H9 (cell line): ENCODE data around the gene CPO. TPM values are rescaled to one million over a fixed set of nuclear protein-coding genes. Genes with fewer than 3 reads are reported as not detected.

Experiments used
- DNase-seq: peaks from one replicate; pipeline ENCODE4 v3.0.0-alpha.2; 2017
- H2AFZ ChIP-seq: one replicate; pipeline ENCODE4 v1.6.1; 2013; ENCODE audit warnings: mild to moderate bottlenecking, low read length, control low read depth, moderate library complexity
- H2AK5ac ChIP-seq: 2 replicates; pipeline ENCODE4 v1.6.1; 2013; ENCODE audit warnings: low read length, control low read depth, mixed read lengths; ENCODE audit not compliant: insufficient read length
- H2BK120ac ChIP-seq: one replicate; pipeline ENCODE4 v1.6.1; 2013; ENCODE audit warnings: low read depth, mild to moderate bottlenecking, low read length, control low read depth, inconsistent platforms; ENCODE audit not compliant: poor library complexity, severe bottlenecking
- H2BK12ac ChIP-seq: 2 replicates; pipeline ENCODE4 v1.6.1; 2013; ENCODE audit warnings: low read length, control low read depth, mixed read lengths, low read depth; ENCODE audit not compliant: insufficient read length
- H2BK15ac ChIP-seq: 2 replicates; pipeline ENCODE4 v1.6.1; 2013; ENCODE audit warnings: low read depth, low read length, control low read depth
- H2BK20ac ChIP-seq: one replicate; pipeline ENCODE4 v1.6.1; 2013; ENCODE audit warnings: low read depth, mild to moderate bottlenecking, low read length, control low read depth, inconsistent platforms; ENCODE audit not compliant: poor library complexity, severe bottlenecking
- H2BK5ac ChIP-seq: 2 replicates; pipeline ENCODE4 v1.6.1; 2013; ENCODE audit warnings: low read length, control low read depth, mixed read lengths; ENCODE audit not compliant: insufficient read length
- H3K14ac ChIP-seq: 2 replicates; pipeline ENCODE4 v1.6.1; 2013; ENCODE audit warnings: low read length, control low read depth; ENCODE audit not compliant: insufficient read depth
- H3K18ac ChIP-seq: 2 replicates; pipeline ENCODE4 v1.6.1; 2013; ENCODE audit warnings: low read depth, mild to moderate bottlenecking, mixed read lengths, low read length, control low read depth; ENCODE audit not compliant: insufficient read length
- H3K23ac ChIP-seq: 2 replicates; pipeline ENCODE4 v1.6.1; 2013; ENCODE audit warnings: low read length, control low read depth, mixed read lengths, low read depth; ENCODE audit not compliant: insufficient read length
- H3K23me2 ChIP-seq: 2 replicates; pipeline ENCODE4 v1.6.1; 2013; ENCODE audit warnings: low read depth, mild to moderate bottlenecking, mixed read lengths, low read length, control low read depth; ENCODE audit not compliant: insufficient read length, poor library complexity, severe bottlenecking
- H3K27ac ChIP-seq: 2 replicates; pipeline ENCODE4 v1.5.1; 2013; ENCODE audit warnings: low read length, control low read depth, mixed read lengths, low read depth; ENCODE audit not compliant: insufficient read length
- H3K27me3 ChIP-seq: 2 replicates; pipeline ENCODE4 v1.6.1; 2013; ENCODE audit warnings: low read length, control low read depth, inconsistent platforms; ENCODE audit not compliant: insufficient read depth
- H3K4ac ChIP-seq: 2 replicates; pipeline ENCODE4 v1.6.1; 2013; ENCODE audit warnings: low read depth, mild to moderate bottlenecking, control low read depth, inconsistent platforms, low read length, moderate library complexity
- H3K4me1 ChIP-seq: 2 replicates; pipeline ENCODE4 v1.6.1; 2013; ENCODE audit warnings: low read length, control low read depth, inconsistent platforms; ENCODE audit not compliant: insufficient read depth
- H3K4me2 ChIP-seq: 2 replicates; pipeline ENCODE4 v1.6.1; 2013; ENCODE audit warnings: low read length, control low read depth, mixed read lengths; ENCODE audit not compliant: insufficient read length, insufficient read depth
- H3K56ac ChIP-seq: 2 replicates; pipeline ENCODE4 v1.6.1; 2013; ENCODE audit warnings: low read depth, mild to moderate bottlenecking, mixed read lengths, low read length, control low read depth; ENCODE audit not compliant: insufficient read length
- H3K79me1 ChIP-seq: 2 replicates; pipeline ENCODE4 v1.6.1; 2013; ENCODE audit warnings: low read depth, mild to moderate bottlenecking, moderate library complexity, low read length, control low read depth, inconsistent platforms; ENCODE audit not compliant: insufficient read depth, poor library complexity, severe bottlenecking
- H3K79me2 ChIP-seq: 2 replicates; pipeline ENCODE4 v1.6.1; 2013; ENCODE audit warnings: low read length, control low read depth, inconsistent platforms; ENCODE audit not compliant: insufficient read depth
- H3K9ac ChIP-seq: 2 replicates; pipeline ENCODE4 v1.6.1; 2013; ENCODE audit warnings: low read length, control low read depth, mixed read lengths; ENCODE audit not compliant: insufficient read length; ENCODE audit errors: extremely low read depth
- H3K9me3 ChIP-seq: one replicate; pipeline ENCODE4 v1.6.1; 2013; ENCODE audit warnings: low read depth, low read length, inconsistent platforms; ENCODE audit not compliant: control insufficient read depth
- H3T11ph ChIP-seq: one replicate; pipeline ENCODE4 v1.6.1; 2013; ENCODE audit warnings: mild to moderate bottlenecking, low read length, control low read depth, inconsistent platforms
- H4K20me1 ChIP-seq: one replicate; pipeline ENCODE4 v1.6.1; 2013; ENCODE audit not compliant: control insufficient read depth, insufficient read length, insufficient read depth
- H4K5ac ChIP-seq: 2 replicates; pipeline ENCODE4 v1.6.1; 2013; ENCODE audit warnings: low read depth, mild to moderate bottlenecking, mixed read lengths, low read length, control low read depth; ENCODE audit not compliant: insufficient read length
- H4K8ac ChIP-seq: replicated peaks from 2 replicates; pipeline ENCODE4 v1.6.1; 2013; ENCODE audit warnings: low read length, control low read depth, mixed read lengths, low read depth; ENCODE audit not compliant: insufficient read length
- H4K91ac ChIP-seq: 2 replicates; pipeline ENCODE4 v1.6.1; 2013; ENCODE audit warnings: low read depth, mild to moderate bottlenecking, moderate library complexity, mixed read lengths, low read length, control low read depth; ENCODE audit not compliant: insufficient read length
- H3K27ac Mint-ChIP-seq, 3 experiments: 2 replicates in 2 of 3; 3 replicates in 1 of 3; pipeline ENCODE4 v1.8.0; 2020 to 2021; ENCODE audit warnings: mixed read lengths in 3 of 3, mild to moderate bottlenecking in 1 of 3, moderate library complexity in 1 of 3
- H3K27me3 Mint-ChIP-seq: 2 replicates; pipeline ENCODE4 v1.8.0; 2021; ENCODE audit warnings: low read depth, mild to moderate bottlenecking, moderate library complexity, mixed read lengths
- H3K36me3 Mint-ChIP-seq, 3 experiments: 2 replicates in 2 of 3; 3 replicates in 1 of 3; pipeline ENCODE4 v1.8.0; 2020 to 2021; ENCODE audit warnings: low read depth in 3 of 3, mixed read lengths in 3 of 3; ENCODE audit not compliant: insufficient read depth in 1 of 3
- H3K4me1 Mint-ChIP-seq, 2 experiments: 2 replicates each; pipeline ENCODE4 v1.8.0; 2020; ENCODE audit warnings: mixed read lengths in 2 of 2
- H3K4me3 Mint-ChIP-seq, 2 experiments: 2 replicates in 1 of 2; 3 replicates in 1 of 2; pipeline ENCODE4 v1.8.0; 2020 to 2021; ENCODE audit warnings: mild to moderate bottlenecking in 2 of 2, mixed read lengths in 2 of 2, moderate library complexity in 1 of 2
- H3K9me3 Mint-ChIP-seq, 2 experiments: 2 replicates in 1 of 2; 3 replicates in 1 of 2; pipeline ENCODE4 v1.8.0; 2020; ENCODE audit warnings: mild to moderate bottlenecking in 2 of 2, mixed read lengths in 2 of 2, moderate library complexity in 1 of 2
- WGBS: extraction: QIAGEN DNeasy Blood & Tissue Kit; methylation state at CpG from one replicate; pipeline ENCODE4 v1.1.7; 2013; ENCODE audit warnings: missing lambda C conversion rate, low lambda C conversion rate, mixed read lengths; ENCODE audit not compliant: insufficient read length; ENCODE audit errors: extremely low coverage; 5-methylcytosine and 5-hydroxymethylcytosine counted together
- total RNA-seq: library from RNA; stranded (reverse); gene quantifications from 2 replicates; pipeline ENCODE4 v1.2.1, GENCODE V29; 2021
- TF ChIP-seq, protein P1 (sequence below): fragments of 200-600 bp; sonication (generic); conservative IDR thresholded peaks from 3 replicates; pipeline ENCODE4 v1.8.0; 2021; ENCODE audit warnings: antibody characterized with exemption, mild to moderate bottlenecking

CPO gene
- total RNA-seq, 1 experiment from 2014 or later: 0.68 TPM

DNA sequence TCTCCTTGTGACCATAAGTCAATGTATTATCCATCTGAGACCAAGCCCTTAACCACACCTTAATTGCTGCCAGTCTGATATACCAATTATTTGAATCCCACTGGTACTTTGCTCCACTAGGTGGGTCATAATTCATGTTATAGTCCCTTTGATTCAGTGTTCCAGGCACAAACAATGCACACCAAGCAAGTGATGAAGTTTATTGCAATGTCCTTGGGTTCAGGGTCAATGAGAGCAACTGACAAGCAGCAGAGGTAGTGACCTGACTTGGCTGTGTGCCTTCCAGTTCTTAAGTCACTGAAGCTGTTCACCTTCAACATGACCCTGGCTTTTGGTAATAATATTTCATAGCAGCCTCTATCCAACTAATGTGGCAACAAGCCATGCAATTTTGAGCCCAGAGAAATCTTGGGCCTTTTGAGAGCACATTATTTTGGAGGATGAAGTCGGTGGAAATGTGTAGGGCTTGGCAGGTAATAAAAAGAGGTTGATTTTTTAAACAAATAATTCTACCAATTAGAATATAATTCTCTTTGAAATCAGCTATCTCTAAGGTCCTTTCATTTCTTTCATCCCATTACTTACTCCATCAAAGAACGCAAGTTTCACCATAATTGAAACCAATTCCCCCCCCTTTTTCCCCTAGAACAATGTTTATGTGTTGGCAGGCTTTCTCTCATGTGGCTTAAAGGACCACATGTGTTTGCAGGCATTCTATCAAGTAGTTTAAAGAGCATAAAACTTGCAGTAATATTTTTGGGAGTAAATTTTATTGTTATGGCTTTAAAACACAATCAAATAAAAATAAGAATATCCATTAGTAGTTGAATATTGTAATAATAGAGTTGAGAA, 3.1 kb upstream of the CPO start:
- no peaks in the 10 kb centered on the region for H4K20me1 ChIP-seq
- no CpG with 5 or more reads among the region's 2 CpGs for WGBS
- H3K4me1 Mint-ChIP-seq: no peaks in the 10 kb centered on the region
- no peak overlapping the region for H2BK12ac ChIP-seq
- no peak overlapping the region for H2AK5ac ChIP-seq
- H3K56ac ChIP-seq: no peak overlapping the region
- TF ChIP-seq, protein P1, sequence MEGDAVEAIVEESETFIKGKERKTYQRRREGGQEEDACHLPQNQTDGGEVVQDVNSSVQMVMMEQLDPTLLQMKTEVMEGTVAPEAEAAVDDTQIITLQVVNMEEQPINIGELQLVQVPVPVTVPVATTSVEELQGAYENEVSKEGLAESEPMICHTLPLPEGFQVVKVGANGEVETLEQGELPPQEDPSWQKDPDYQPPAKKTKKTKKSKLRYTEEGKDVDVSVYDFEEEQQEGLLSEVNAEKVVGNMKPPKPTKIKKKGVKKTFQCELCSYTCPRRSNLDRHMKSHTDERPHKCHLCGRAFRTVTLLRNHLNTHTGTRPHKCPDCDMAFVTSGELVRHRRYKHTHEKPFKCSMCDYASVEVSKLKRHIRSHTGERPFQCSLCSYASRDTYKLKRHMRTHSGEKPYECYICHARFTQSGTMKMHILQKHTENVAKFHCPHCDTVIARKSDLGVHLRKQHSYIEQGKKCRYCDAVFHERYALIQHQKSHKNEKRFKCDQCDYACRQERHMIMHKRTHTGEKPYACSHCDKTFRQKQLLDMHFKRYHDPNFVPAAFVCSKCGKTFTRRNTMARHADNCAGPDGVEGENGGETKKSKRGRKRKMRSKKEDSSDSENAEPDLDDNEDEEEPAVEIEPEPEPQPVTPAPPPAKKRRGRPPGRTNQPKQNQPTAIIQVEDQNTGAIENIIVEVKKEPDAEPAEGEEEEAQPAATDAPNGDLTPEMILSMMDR: no peak
- no peak overlapping the region for H3K23ac ChIP-seq
- H3K4me1 ChIP-seq: no peaks in the 10 kb centered on the region; the same call in 1 of the 2 replicates
- no peak overlapping the region for H2BK15ac ChIP-seq
- H3K36me3 Mint-ChIP-seq: no peaks in the 10 kb centered on the region
- H3K14ac ChIP-seq: no peak overlapping the region
- no peak overlapping the region for H4K8ac ChIP-seq
- no peaks in the 10 kb centered on the region for H3K9me3 ChIP-seq
- no peak for DNase-seq
- no peak overlapping the region for H4K5ac ChIP-seq
- H3T11ph ChIP-seq: no peak overlapping the region
- H3K23me2 ChIP-seq: no peaks in the 10 kb centered on the region
- no peak overlapping the region for H4K91ac ChIP-seq
- no peaks in the 10 kb centered on the region for H3K27me3 Mint-ChIP-seq
- no peak overlapping the region for H3K27ac ChIP-seq
- no peak overlapping the region for H3K9ac ChIP-seq
- H2BK20ac ChIP-seq: no peak overlapping the region
- H3K4me2 ChIP-seq: no peak overlapping the region
- H3K27me3 ChIP-seq: no peaks in the 10 kb centered on the region
- no peak overlapping the region for H3K4me3 Mint-ChIP-seq
- H3K79me2 ChIP-seq: no peaks in the 10 kb centered on the region
- no peak overlapping the region for H3K27ac Mint-ChIP-seq
- peaks cover 0 to 3% of the 10 kb centered on the region in 2 experiments; a peak in 1 of 5 replicates for H3K9me3 Mint-ChIP-seq
- H2BK120ac ChIP-seq: no peak overlapping the region
- H3K79me1 ChIP-seq: no peaks in the 10 kb centered on the region
- H2BK5ac ChIP-seq: no peak overlapping the region
- no peak overlapping the region for H3K4ac ChIP-seq
- H2AFZ ChIP-seq: no peak overlapping the region
- H3K18ac ChIP-seq: no peak overlapping the region
